ELF-1 (cell line): ENCODE data around the gene SNX21.

Experiments
- DNase-seq: peaks from one replicate; pipeline ENCODE4 v3.0.0-alpha.2; 2016; ENCODE audit warnings: low read depth, low spot score

SNX21 gene

DNA sequence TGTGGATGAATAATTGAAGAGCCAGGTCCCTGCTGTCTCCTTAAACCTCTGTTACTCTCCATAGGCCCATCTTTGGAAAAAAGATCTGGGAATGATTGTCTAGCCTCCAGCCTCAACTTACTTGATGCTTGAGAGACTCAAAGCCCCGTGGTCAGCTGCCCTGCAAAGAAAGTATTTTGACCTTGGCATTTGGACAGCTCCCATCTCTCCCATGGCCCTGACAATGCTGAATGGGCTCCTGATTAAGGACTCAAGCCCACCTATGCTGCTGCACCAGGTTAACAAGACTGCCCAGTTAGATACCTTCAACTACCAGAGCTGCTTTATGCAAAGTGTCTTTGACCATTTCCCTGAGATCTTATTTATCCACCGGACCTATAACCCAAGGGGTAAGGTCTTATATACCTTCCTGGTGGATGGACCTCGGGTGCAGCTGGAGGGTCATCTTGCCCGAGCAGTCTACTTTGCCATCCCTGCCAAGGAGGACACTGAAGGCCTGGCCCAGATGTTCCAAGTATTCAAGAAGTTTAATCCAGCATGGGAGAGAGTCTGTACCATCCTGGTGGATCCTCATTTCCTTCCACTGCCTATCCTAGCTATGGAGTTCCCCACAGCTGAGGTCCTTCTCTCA lies 49.0 kb downstream of the SNX21 start:
- DNase-seq, result no peak

GRCh38 chr20:45883100-45883469 lies 49.5 kb downstream of the SNX21 start:
- DNase-seq, result no peak

DNA sequence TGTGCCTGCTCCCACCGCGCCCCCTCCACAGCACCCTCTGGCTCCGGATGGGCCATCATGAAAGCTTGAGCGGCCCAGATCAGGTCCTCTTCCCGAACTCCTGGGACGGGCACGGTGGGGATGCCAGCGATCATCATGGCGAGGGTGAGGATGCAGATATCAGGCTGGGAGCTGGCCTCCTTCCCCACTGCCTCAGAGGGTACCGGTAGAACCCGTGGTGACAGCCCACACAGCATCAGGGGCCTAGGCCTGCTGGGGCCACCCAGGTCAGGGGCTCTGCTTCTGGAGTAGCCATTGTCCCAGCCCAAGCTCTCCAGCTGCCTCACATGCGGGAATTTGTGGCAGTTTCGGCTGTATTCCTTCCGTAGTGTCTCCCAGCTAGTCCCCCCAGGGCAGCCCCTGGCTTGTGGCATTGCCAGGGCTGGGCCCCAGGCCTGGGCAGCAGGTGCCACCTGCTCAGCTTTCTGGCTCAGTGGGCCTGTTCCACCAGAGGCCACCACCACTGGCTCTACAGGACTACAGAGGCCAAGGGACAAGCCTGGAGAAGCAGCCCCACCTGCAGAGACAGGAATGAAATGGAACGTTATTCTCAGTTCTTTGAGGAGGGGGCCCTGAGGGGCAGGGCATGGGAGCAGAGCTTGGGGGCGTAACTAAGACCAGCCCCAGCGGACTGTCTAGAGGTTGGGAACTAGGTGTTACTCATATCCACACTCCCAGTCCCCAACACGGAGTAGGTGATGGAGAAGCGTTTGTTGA lies 53.2 kb downstream of the SNX21 start:
- DNase-seq, result no peak

GRCh38 chr20:45887346-45887715 lies 53.7 kb downstream of the SNX21 start, which contains the start of gene SPATA25:
SPATA25 (minus strand) TSS chr20:45887622; CDS start chr20:45887590, 32 bp downstream.
- DNase-seq, result no peak

GRCh38 chr20:45888681-45889080 lies 55.1 kb downstream of the SNX21 start:
- DNase-seq, result no peak

DNA sequence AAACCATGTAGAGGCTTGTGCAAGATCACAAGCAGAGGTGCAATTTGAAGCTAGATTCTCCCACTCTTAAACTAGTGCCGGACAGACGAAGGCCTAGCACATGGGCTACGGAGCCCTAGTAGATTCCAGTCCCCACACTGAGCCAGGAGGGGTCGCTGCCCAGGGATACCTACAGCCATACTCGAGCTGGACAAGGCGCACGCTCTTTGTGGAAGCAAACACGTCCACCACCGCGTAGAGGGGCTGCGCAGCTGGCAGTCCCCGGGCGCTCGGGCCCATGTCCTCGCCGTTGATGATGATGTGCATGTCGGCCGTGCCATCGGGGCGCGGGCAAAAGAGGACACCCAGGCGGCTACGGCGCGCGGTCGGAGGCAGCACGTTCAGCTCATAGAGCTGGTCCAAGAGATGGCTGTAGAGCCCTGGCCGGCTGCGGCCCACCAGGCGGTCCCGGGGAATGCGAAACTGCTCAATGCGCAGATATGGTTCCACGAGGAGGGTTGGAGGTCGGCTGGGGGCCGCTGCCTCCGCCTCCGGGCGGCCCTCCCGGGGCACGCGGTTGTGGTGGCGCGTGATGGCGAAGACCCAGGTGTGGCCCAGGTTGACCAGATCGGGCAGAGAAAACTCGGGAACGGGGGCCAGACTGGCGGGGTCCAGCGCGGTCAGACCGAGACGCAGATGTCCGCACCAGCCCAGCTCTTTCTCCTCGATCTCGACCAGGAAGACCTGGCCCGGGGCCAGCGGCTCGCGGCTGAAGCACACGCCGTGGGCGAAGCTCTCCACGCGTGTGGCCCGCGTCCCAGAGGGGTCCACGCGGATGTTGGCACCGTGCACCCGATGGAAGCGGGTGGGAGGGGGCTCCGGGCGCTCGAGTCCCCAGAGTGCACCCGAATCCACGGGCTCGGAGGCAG lies 56.7 kb downstream of the SNX21 start:
- peak; percentile 89 for DNase-seq

- peak; percentile 95 for DNase-seq
Observed at GRCh38 chr20:45890985-45891983, 57.7 kb downstream of the SNX21 start, which contains the start of the genes CTSA and NEURL2. CTSA (plus strand) TSS chr20:45891335; CDS start chr20:45891569, 234 bp downstream. NEURL2 (minus strand) TSS chr20:45891208; CDS start chr20:45890991, 217 bp downstream.

DNA sequence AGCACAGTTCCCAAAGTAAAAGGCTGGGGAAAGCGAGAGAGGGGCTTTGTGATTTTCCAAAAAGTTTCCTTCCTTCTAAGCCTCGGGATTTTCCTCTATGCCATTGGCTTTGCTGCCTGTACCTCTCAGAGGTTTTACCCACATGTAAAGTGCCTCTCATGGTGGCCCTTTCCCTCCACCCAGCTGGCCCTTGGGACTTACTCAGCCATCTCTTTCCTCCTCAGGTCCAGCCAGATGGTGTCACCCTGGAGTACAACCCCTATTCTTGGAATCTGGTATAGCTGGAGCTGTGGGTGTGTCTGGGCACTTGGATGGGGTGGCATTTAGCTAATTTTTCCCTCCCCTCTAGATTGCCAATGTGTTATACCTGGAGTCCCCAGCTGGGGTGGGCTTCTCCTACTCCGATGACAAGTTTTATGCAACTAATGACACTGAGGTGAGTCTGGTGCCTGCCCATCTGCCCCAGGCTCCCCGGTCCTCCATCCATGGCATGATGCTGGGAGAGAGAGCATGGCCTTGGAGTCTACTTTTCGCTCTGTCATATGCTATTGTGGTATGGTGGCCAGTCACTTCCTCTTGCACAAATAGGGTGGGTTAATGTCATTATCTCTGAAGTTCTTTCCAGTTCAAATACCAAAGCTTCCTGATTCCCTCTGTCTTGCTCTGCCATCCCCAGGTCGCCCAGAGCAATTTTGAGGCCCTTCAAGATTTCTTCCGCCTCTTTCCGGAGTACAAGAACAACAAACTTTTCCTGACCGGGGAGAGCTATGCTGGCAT lies 58.6 kb downstream of the SNX21 start:
- DNase-seq, result peak; percentile 19
